HG03520 (cell line): ENCODE results near the gene PREB.

Source experiments
- ATAC-seq: cut with Tn5 transposase; IDR thresholded peaks from one replicate; pipeline ENCODE4 v1.9.1; 2021; ENCODE audit warnings: mild to moderate bottlenecking, moderate library complexity; ENCODE audit not compliant: unreplicated experiment

PREB gene

GRCh38 chr2:27152796-27153464, 18.5 kb upstream of the PREB start:
- ATAC-seq: no peak

- no peak for ATAC-seq
Observed at GRCh38 chr2:27152102-27152795, 17.8 kb upstream of the PREB start.

- ATAC-seq: no peak
Observed at GRCh38 chr2:27150639-27151230, 16.3 kb upstream of the PREB start.

GRCh38 chr2:27149570-27150405, 15.4 kb upstream of the PREB start:
- ATAC-seq: no peak

GRCh38 chr2:27148801-27149439, 14.5 kb upstream of the PREB start, which contains the start of gene TCF23:
Gene TCF23, plus strand, starts transcription at chr2:27149004. Its CDS starts 130 bp downstream, at chr2:27149134.
- no peak for ATAC-seq

DNA sequence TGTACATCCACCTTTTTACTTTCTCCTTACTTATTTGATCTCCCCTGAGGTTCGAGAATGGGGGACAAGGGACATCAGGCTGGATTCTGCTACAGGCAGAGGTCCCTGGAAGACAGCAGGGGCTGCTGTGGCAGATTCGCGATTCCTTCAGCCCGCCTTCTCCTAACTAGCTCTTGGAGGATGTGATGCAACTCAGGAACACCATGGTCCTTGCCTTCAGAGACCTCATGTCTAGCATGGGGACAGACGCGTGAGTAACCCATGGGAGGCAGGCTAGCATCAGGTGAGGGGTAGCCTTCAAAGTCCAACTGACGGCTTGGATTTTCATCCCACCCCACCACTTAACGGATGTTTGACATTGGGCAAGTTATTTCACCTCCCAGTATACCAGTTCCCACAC, 13.5 kb upstream of the PREB start:
- ATAC-seq: no peak

DNA sequence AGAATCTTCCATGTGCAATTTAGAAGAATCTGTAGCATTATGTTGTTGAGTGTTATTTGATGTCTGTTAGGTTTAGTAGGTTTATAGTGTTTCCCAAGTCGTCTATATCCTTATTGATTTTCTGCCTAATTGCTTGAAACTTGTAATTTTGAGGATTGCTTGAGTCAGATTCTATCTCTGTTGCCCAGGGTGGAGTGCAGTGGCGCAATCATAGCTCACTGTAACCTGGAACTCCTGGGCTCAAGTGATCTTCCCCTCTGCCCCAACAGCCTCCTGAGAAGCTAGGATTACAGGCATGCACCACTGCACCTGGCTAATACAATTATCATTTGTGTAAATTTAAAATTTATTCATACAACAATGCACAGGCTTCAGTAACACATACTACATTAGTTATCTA, 11.2 kb upstream of the PREB start:
- ATAC-seq: no peak

DNA sequence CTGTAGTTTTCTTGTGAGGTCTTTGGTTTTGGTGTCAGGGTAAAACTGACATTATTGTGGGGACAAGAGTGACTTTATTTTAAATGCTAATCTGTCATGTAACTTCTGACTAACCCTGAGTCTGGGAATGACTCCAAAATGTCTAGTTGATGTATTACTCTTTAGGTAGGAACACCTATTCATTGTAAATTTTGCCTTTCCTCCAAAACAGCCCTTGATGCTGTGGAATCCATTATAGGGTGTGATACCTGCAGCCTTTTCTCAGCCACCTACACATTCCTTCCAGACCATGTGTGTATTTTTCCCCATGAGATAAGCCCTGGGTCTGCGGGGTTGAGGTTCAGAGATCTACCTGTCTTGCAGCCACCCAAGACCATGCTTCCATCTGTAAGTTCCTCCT, 8.8 kb upstream of the PREB start:
- no peak for ATAC-seq

- ATAC-seq: no peak
Observed at GRCh38 chr2:27139310-27139709, 4.9 kb upstream of the PREB start, which contains the start of gene PRR30. Gene PRR30, minus strand, starts transcription at chr2:27139410. Its CDS starts 1,081 bp downstream, at chr2:27138329.

- ATAC-seq: no peak
Observed at GRCh38 chr2:27138111-27138510, 3.7 kb upstream of the PREB start.

- no peak for ATAC-seq
Observed at GRCh38 chr2:27137322-27137935, 3.0 kb upstream of the PREB start.

- ATAC-seq: no peak
Observed at GRCh38 chr2:27136751-27137150, 2.3 kb upstream of the PREB start.

GRCh38 chr2:27135478-27135955, 1.1 kb upstream of the PREB start:
- ATAC-seq: no peak

GRCh38 chr2:27134781-27135477, 493 bp upstream of the PREB start:
- no peak for ATAC-seq

DNA sequence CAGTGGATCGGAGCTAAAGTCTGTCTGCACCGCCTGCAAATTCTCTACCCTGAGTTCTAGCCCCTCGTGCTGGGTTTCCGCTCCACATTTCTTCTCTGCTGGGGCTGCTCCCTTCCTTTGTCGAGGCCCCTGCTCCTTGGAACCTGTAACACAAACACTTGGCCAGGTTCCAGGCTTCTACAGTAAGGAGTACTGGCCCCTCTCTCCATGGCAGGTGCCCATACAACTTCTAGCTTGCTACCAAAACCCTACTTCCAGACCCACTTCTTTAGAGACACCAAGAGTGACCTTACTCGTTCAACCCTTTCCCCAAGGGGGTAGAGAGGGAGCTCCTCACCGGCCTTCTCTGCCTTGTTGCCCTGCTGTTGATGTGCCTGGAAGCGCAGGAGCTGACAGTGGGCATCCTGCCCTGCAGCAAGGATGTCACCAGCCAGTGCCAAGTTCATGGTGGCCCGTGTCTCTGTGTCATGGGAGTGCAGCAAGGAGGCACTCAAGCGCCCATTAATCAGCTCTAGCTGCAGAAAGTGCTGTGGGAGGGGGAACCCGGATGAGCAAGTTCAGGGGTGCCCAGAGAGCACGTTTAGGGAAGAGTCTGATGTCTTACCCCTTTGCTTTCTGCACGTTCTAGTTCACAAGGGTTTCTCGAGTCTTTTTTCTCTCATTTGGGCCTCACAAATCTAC, 1.1 kb downstream of the PREB start:
- ATAC-seq: no peak

GRCh38 chr2:27131429-27131828, 3.0 kb downstream of the PREB start:
- no peak for ATAC-seq

DNA sequence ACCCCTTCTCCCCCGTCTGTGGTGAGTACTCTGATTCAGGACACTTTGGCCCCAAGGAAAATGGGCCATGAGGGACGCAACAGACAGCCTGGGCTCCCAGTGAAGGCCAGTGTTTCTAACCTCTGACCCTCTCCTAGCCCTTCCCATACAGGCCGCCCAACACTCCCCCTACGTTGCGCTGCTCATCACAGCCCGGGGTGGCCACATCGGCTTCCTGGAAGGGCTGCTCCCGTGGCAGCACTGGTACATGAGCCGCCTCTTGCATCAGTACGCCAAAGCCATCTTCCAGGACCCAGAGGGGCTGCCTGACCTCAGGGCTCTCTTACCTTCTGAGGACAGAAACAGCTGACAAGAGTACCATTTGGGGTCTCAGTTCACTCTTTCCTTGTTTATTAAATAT, 4.0 kb downstream of the PREB start:
- no peak for ATAC-seq

DNA sequence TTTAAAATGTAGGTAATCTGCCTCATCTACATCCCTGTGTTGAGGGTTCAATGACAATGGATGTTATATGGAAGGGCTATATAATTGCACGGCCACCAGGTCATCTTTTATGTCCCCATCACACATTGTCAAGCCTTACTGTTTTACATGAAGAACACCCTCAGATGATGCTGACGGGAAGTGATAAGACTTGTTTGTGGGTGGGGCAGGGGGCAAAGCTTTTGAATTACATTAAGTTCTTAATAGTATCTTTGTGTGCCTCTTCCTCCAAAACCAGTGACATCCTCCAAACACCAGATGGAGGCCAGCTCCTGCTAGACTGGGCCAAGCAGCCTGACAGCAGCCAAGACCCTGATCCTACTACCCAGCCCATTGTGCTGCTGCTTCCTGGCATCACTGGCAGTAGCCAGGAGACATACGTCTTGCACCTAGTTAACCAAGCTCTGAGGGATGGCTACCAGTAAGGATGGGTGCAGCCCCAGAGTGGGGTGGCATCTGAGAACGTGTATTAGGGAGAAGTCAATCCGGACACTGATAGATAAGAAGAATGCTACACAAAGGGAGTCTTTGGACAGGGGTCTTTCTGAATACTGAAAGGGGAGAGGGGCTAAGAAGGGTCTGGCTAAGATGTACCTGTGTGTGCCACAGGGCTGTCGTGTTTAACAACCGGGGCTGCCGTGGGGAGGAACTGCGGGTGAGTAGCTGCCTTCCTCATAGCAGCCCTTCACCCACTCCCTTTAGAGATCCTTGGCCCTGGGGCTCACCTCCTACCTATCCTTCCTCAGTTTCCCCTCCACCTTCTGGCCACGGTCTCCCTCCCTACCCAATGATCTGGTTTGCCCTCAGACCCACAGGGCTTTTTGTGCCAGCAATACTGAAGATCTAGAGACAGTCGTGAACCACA, 5.5 kb downstream of the PREB start:
- ATAC-seq: no peak
